ENCODE measurements around the gene SPTBN1.

- no peak for TF ChIP-seq GATA2 (IDR thresholded peaks at IDR 0.05; ENCODE audit: low read depth, low read length)
- TF ChIP-seq GATA3 (IDR thresholded peaks at IDR 0.05; ENCODE audit: low read depth, low read length), result no peak
These were observed 172.3 kb downstream of the SPTBN1 start for GRCh38 chr2:54628418-54628817.

Measured in SH-SY5Y (cell line).